CD4-positive, alpha-beta memory T cell (primary cell): ENCODE data around the gene GDI1. TPM values are rescaled to one million over a fixed set of nuclear protein-coding genes. Genes with fewer than 3 reads are reported as not detected.

Experiments
- CTCF ChIA-PET: fragments of 350-600 bp; sonication (Branson Sonifier 250); formaldehyde crosslinking; loops from one replicate; lab custom pipeline; 2021; ENCODE audit warnings: inconsistent platforms; ENCODE audit not compliant: partially characterized antibody; lab: Charles Lee
- POLR2A ChIA-PET: fragments of 350-600 bp; sonication (Branson Sonifier 250); formaldehyde crosslinking; loops from one replicate; lab custom pipeline; 2021; ENCODE audit not compliant: partially characterized antibody; lab: Charles Lee
- DNase-seq, 5 donors: peaks; one replicate each; pipeline versions ENCODE4 v3.0.0 to v3.0.0-alpha.2; 2020 to 2022; ENCODE audit warnings: mixed read lengths in 1 of 5
- H3K27ac ChIP-seq: one replicate; pipeline ENCODE4 v1.7.0; 2013; ENCODE audit warnings: low read depth, low read length
- H3K27me3 ChIP-seq: 2 replicates; pipeline ENCODE4 v1.7.0; 2013; ENCODE audit warnings: mild to moderate bottlenecking, low read length, moderate library complexity; ENCODE audit not compliant: insufficient read depth
- H3K36me3 ChIP-seq: 2 replicates; pipeline ENCODE4 v1.7.0; 2013; ENCODE audit warnings: mild to moderate bottlenecking, low read length, moderate library complexity; ENCODE audit not compliant: insufficient read depth
- H3K4me1 ChIP-seq: 2 replicates; pipeline ENCODE4 v1.7.0; 2013; ENCODE audit warnings: mild to moderate bottlenecking, low read length, moderate library complexity; ENCODE audit not compliant: insufficient read depth
- H3K4me3 ChIP-seq, 2 donors: one replicate each; pipeline ENCODE4 v1.7.0; 2013; ENCODE audit warnings: low read length in 2 of 2, mild to moderate bottlenecking in 1 of 2
- H3K9me3 ChIP-seq, 2 donors: one replicate each; pipeline ENCODE4 v1.7.0; 2013; ENCODE audit warnings: low read length in 2 of 2, control low read depth in 1 of 2; ENCODE audit not compliant: control insufficient read depth in 1 of 2
- H3K27ac Mint-ChIP-seq, 7 donors: one replicate each; pipeline ENCODE4 v1.8.0; 2020 to 2021; ENCODE audit warnings: mixed read lengths in 7 of 7, mild to moderate bottlenecking in 6 of 7, inconsistent platforms in 3 of 7, moderate library complexity in 3 of 7
- H3K27me3 Mint-ChIP-seq, 2 donors: one replicate each; pipeline ENCODE4 v1.8.0; 2020 to 2021; ENCODE audit warnings: mixed read lengths in 2 of 2
- H3K36me3 Mint-ChIP-seq, 2 donors: one replicate each; pipeline ENCODE4 v1.8.0; 2020 to 2021; ENCODE audit warnings: mixed read lengths in 2 of 2, inconsistent platforms in 1 of 2, mild to moderate bottlenecking in 1 of 2
- H3K4me1 Mint-ChIP-seq, 4 donors: one replicate each; pipeline ENCODE4 v1.8.0; 2020 to 2021; ENCODE audit warnings: mixed read lengths in 4 of 4, mild to moderate bottlenecking in 1 of 4
- H3K4me3 Mint-ChIP-seq, 8 donors: one replicate each; pipeline ENCODE4 v1.8.0; 2020 to 2021; ENCODE audit warnings: mixed read lengths in 8 of 8, mild to moderate bottlenecking in 7 of 8, moderate library complexity in 6 of 8, inconsistent platforms in 3 of 8
- H3K9me3 Mint-ChIP-seq, 8 donors: one replicate each; pipeline ENCODE4 v1.8.0; 2020 to 2021; ENCODE audit warnings: mixed read lengths in 8 of 8, mild to moderate bottlenecking in 5 of 8, inconsistent platforms in 3 of 8, moderate library complexity in 1 of 8
- intact Hi-C: fragments of 100-400 bp; cut with micrococcal nuclease; formaldehyde crosslinking; loops from one replicate; pipeline ENCODE4 v1.15.1; 2023
- polyA plus RNA-seq, 2 donors: library from polyadenylated mRNA; unstranded; fragments of 300-500 nt; fragmentation: Illumina TruSeq; gene quantifications; one replicate each; pipeline ENCODE4 v1.2.3, GENCODE V29; 2021
- total RNA-seq, 2 experiments: library from RNA; stranded (reverse); gene quantifications; one replicate each; pipeline ENCODE4 v1.2.3, GENCODE V29; 2021

The GDI1 gene
- total and polyA plus RNA-seq, 4 experiments from 2014 or later: 48.2 to 220 (median 138) TPM

GRCh38 chrX:154458954-154459778 lies 22.2 kb downstream of the GDI1 start:
- no peaks in the 10 kb centered on the region for H3K27me3 ChIP-seq
- peak overlapping the region; percentile 17 to 55 for H3K4me3 ChIP-seq
- Mint-ChIP-seq H3K4me3 (peak overlapping the region; percentile 78 to 90 (median 86)), H3K36me3 (peaks cover 0 to 20% of the 10 kb centered on the region in 2 donors), H3K4me1 (peaks cover 4 to 19% (median 6%) of the 10 kb centered on the region in 4 donors), H3K9me3 (peaks cover 0 to 7% (median 0%) of the 10 kb centered on the region in 8 donors), H3K27ac (peak overlapping the region in 6 of 7 donors; percentile 52 to 85 (median 78)), H3K27me3 (no peaks in the 10 kb centered on the region)
- no peaks in the 10 kb centered on the region for H3K9me3 ChIP-seq
- ChIA-PET POLR2A (interaction anchor here (0.7 to 4.5 kb wide), 15 partner anchors 9 to 532 kb away, joined by 3 to 42 read pairs (median 11); partner anchors contain the start of genes ATP6AP1, FAM3A, FAM50A and LAGE3), CTCF (interaction anchor here (1.4 kb wide), 1 partner anchor 59 kb away, joined by 4 read pairs; no protein-coding TSS in a partner anchor)
- H3K27ac ChIP-seq: peak overlapping the region; percentile 55
- intact Hi-C loops: loop anchor here (5.0 kb wide), 1 partner anchor 58 kb away; the partner anchor contains the start of gene FAM3A
- H3K4me1 ChIP-seq: peaks cover 9% of the 10 kb centered on the region
- peaks cover 3% of the 10 kb centered on the region for H3K36me3 ChIP-seq
- DNase-seq: no peak

GRCh38 chrX:154459832-154460231 lies 22.9 kb downstream of the GDI1 start:
- Histone ChIP-seq H3K36me3 (peaks cover 3% of the 10 kb centered on the region), H3K27me3 (no peaks in the 10 kb centered on the region), H3K4me1 (peaks cover 9% of the 10 kb centered on the region), H3K9me3 (no peaks in the 10 kb centered on the region), H3K27ac (no peak overlapping the region), H3K4me3 (no peak overlapping the region)
- intact Hi-C loops: loop anchor here (5.0 kb wide), 1 partner anchor 57 kb away; the partner anchor contains the start of gene FAM3A
- POLR2A ChIA-PET: interaction anchor here (1.9 to 4.5 kb wide), 8 partner anchors 9 to 61 kb away, joined by 5 to 42 read pairs (median 25); partner anchors contain the start of genes FAM3A, FAM50A, LAGE3 and RPL10
- peaks cover 0 to 20% of the 10 kb centered on the region in 2 donors for H3K36me3 Mint-ChIP-seq
- H3K4me1 Mint-ChIP-seq: peaks cover 4 to 19% (median 6%) of the 10 kb centered on the region in 4 donors
- CTCF ChIA-PET: interaction anchor here (1.4 kb wide), 1 partner anchor 60 kb away, joined by 4 read pairs; no protein-coding TSS in a partner anchor
- H3K27ac Mint-ChIP-seq: no peak overlapping the region
- H3K9me3 Mint-ChIP-seq: peaks cover 0 to 3% (median 0%) of the 10 kb centered on the region in 8 donors
- peak overlapping the region in 6 of 8 donors; percentile 9 to 88 (median 56) for H3K4me3 Mint-ChIP-seq
- H3K27me3 Mint-ChIP-seq: no peaks in the 10 kb centered on the region
- DNase-seq: no peak

GRCh38 chrX:154460326-154460725 lies 23.4 kb downstream of the GDI1 start:
- Mint-ChIP-seq H3K27ac (no peak overlapping the region), H3K4me3 (peak overlapping the region; percentile 25 to 76 (median 48)), H3K4me1 (peaks cover 4 to 19% (median 6%) of the 10 kb centered on the region in 4 donors), H3K36me3 (peaks cover 0 to 22% of the 10 kb centered on the region in 2 donors), H3K27me3 (no peaks in the 10 kb centered on the region), H3K9me3 (peaks cover 0 to 3% (median 0%) of the 10 kb centered on the region in 8 donors)
- DNase-seq: no peak
- peaks cover 3% of the 10 kb centered on the region for H3K36me3 ChIP-seq
- H3K27ac ChIP-seq: no peak overlapping the region
- H3K4me1 ChIP-seq: peaks cover 9% of the 10 kb centered on the region
- no peaks in the 10 kb centered on the region for H3K27me3 ChIP-seq
- no peaks in the 10 kb centered on the region for H3K9me3 ChIP-seq
- H3K4me3 ChIP-seq: no peak overlapping the region
- intact Hi-C loops: no loop called here
- CTCF ChIA-PET: interaction anchor here (0.9 kb wide), 1 partner anchor 12 kb away, joined by 3 read pairs; no protein-coding TSS in a partner anchor
- POLR2A ChIA-PET: interaction anchor here (3.6 to 4.5 kb wide), 4 partner anchors 16 to 62 kb away, joined by 17 to 42 read pairs (median 36); partner anchors contain the start of genes FAM50A, RPL10, TAFAZZIN and UBL4A

- intact Hi-C loops: no loop called here
- peaks cover 0 to 20% of the 10 kb centered on the region in 2 donors for H3K36me3 Mint-ChIP-seq
- no peak overlapping the region for H3K4me3 ChIP-seq
- H3K4me1 ChIP-seq: peaks cover 9% of the 10 kb centered on the region
- POLR2A ChIA-PET: interaction anchor here (0.9 kb wide), 2 partner anchors 22 to 64 kb away, joined by 3 to 4 read pairs; partner anchors contain the start of gene RPL10
- H3K4me1 Mint-ChIP-seq: peaks cover 3 to 15% (median 4%) of the 10 kb centered on the region in 4 donors
- H3K27me3 Mint-ChIP-seq: no peaks in the 10 kb centered on the region
- H3K9me3 ChIP-seq: no peaks in the 10 kb centered on the region
- no peak for DNase-seq
- no peak overlapping the region for H3K27ac Mint-ChIP-seq
- peaks cover 0 to 1% (median 0%) of the 10 kb centered on the region in 8 donors for H3K9me3 Mint-ChIP-seq
- peaks cover 3% of the 10 kb centered on the region for H3K36me3 ChIP-seq
- H3K27me3 ChIP-seq: no peaks in the 10 kb centered on the region
- CTCF ChIA-PET: interaction anchor here (0.7 kb wide), 1 partner anchor 65 kb away, joined by 3 read pairs; no protein-coding TSS in a partner anchor
- H3K4me3 Mint-ChIP-seq: no peak overlapping the region
- H3K27ac ChIP-seq: no peak overlapping the region
Observed at GRCh38 chrX:154462396-154462795, 25.4 kb downstream of the GDI1 start.

GRCh38 chrX:154463611-154464220 lies 26.8 kb downstream of the GDI1 start:
- H3K27ac ChIP-seq: no peak overlapping the region
- no peaks in the 10 kb centered on the region for H3K27me3 ChIP-seq
- H3K9me3 ChIP-seq: no peaks in the 10 kb centered on the region
- no peak overlapping the region for H3K4me3 ChIP-seq
- DNase-seq: no peak
- H3K4me1 ChIP-seq: peaks cover 9% of the 10 kb centered on the region
- H3K27ac Mint-ChIP-seq: no peak overlapping the region
- H3K4me3 Mint-ChIP-seq: no peak overlapping the region
- peaks cover 0 to 14% (median 4%) of the 10 kb centered on the region in 4 donors for H3K4me1 Mint-ChIP-seq
- H3K27me3 Mint-ChIP-seq: no peaks in the 10 kb centered on the region
- intact Hi-C loops: no loop called here
- H3K9me3 Mint-ChIP-seq: no peaks in the 10 kb centered on the region
- peaks cover 0 to 20% of the 10 kb centered on the region in 2 donors for H3K36me3 Mint-ChIP-seq
- H3K36me3 ChIP-seq: peaks cover 3% of the 10 kb centered on the region
- POLR2A ChIA-PET: interaction anchor here (1.1 kb wide), 1 partner anchor 64 kb away, joined by 3 read pairs; no protein-coding TSS in a partner anchor
- CTCF ChIA-PET: no interaction called here

GRCh38 chrX:154464806-154465365 lies 27.9 kb downstream of the GDI1 start:
- H3K27ac ChIP-seq: no peak overlapping the region
- no peak overlapping the region for H3K4me3 Mint-ChIP-seq
- no peaks in the 10 kb centered on the region for H3K9me3 ChIP-seq
- no peak for DNase-seq
- H3K9me3 Mint-ChIP-seq: no peaks in the 10 kb centered on the region
- peaks cover 0 to 9% (median 2%) of the 10 kb centered on the region in 4 donors for H3K4me1 Mint-ChIP-seq
- ChIA-PET POLR2A (no interaction called here), CTCF (no interaction called here)
- H3K27ac Mint-ChIP-seq: no peak overlapping the region
- no peak overlapping the region for H3K4me3 ChIP-seq
- no peaks in the 10 kb centered on the region for H3K27me3 ChIP-seq
- peaks cover 1% of the 10 kb centered on the region for H3K4me1 ChIP-seq
- no peaks in the 10 kb centered on the region for H3K27me3 Mint-ChIP-seq
- intact Hi-C loops: no loop called here
- peaks cover 3% of the 10 kb centered on the region for H3K36me3 ChIP-seq
- H3K36me3 Mint-ChIP-seq: peaks cover 0 to 18% of the 10 kb centered on the region in 2 donors
